Neuronal stem cell (in vitro differentiated cells): ENCODE measurements around the gene DBI.

ENCODE experiments used
- DNase-seq: peaks from one replicate; pipeline ENCODE4 v3.0.0-alpha.2; 2013; ENCODE audit warnings: low spot score
- H2AFZ ChIP-seq: one replicate; pipeline ENCODE4 v1.6.1; 2013; ENCODE audit warnings: mild to moderate bottlenecking, low read length, inconsistent platforms
- H2AK5ac ChIP-seq: 2 replicates; pipeline ENCODE4 v1.6.1; 2013; ENCODE audit warnings: low read depth, mild to moderate bottlenecking, inconsistent platforms, low read length, moderate library complexity, mixed read lengths
- H2BK120ac ChIP-seq: 2 replicates; pipeline ENCODE4 v1.6.1; 2013; ENCODE audit warnings: low read depth, mild to moderate bottlenecking, inconsistent platforms, low read length, moderate library complexity, mixed read lengths
- H2BK12ac ChIP-seq: one replicate; pipeline ENCODE4 v1.6.1; 2013; ENCODE audit warnings: low read length, inconsistent platforms
- H2BK15ac ChIP-seq: 2 replicates; pipeline ENCODE4 v1.6.1; 2013; ENCODE audit warnings: mild to moderate bottlenecking, low read length, inconsistent platforms, mixed read lengths
- H2BK5ac ChIP-seq: one replicate; pipeline ENCODE4 v1.6.1; 2013; ENCODE audit warnings: inconsistent platforms, mild to moderate bottlenecking, low read length, moderate library complexity
- H3K14ac ChIP-seq: one replicate; pipeline ENCODE4 v1.6.1; 2013; ENCODE audit warnings: low read length, inconsistent platforms
- H3K18ac ChIP-seq: 2 replicates; pipeline ENCODE4 v1.6.1; 2013; ENCODE audit warnings: low read length, inconsistent platforms
- H3K23ac ChIP-seq: 2 replicates; pipeline ENCODE4 v1.6.1; 2013; ENCODE audit warnings: low read depth, mild to moderate bottlenecking, mixed read lengths, low read length, inconsistent platforms; ENCODE audit not compliant: poor library complexity
- H3K27ac ChIP-seq: replicated peaks from 3 replicates; pipeline ENCODE4 v1.5.1; 2013; ENCODE audit warnings: low read length, inconsistent platforms
- H3K27me3 ChIP-seq, 3 experiments: 2 replicates each; pipeline ENCODE4 v1.6.1; 2013; ENCODE audit warnings: low read length in 3 of 3, mild to moderate bottlenecking in 2 of 3, inconsistent platforms in 1 of 3, low read depth in 1 of 3, mixed read lengths in 1 of 3, moderate library complexity in 1 of 3; ENCODE audit not compliant: control insufficient read depth in 3 of 3, insufficient read depth in 3 of 3
- H3K36me3 ChIP-seq, 2 donors: replicated peaks in 1 of 2; 2 replicates each; pipeline ENCODE4 v1.6.1; 2013; ENCODE audit warnings: low read length in 2 of 2; ENCODE audit not compliant: control insufficient read depth in 2 of 2, insufficient read depth in 2 of 2
- H3K4ac ChIP-seq: 2 replicates; pipeline ENCODE4 v1.6.1; 2013; ENCODE audit warnings: inconsistent platforms, mild to moderate bottlenecking, low read length, moderate library complexity
- H3K4me1 ChIP-seq, 2 donors: 1 replicate in 1 of 2; 2 replicates in 1 of 2; pipeline ENCODE4 v1.6.1; 2013; ENCODE audit warnings: low read length in 2 of 2, low read depth in 1 of 2; ENCODE audit not compliant: control insufficient read depth in 2 of 2, insufficient read depth in 1 of 2
- H3K4me2 ChIP-seq: one replicate; pipeline ENCODE4 v1.6.1; 2013; ENCODE audit warnings: mild to moderate bottlenecking, low read length, inconsistent platforms; ENCODE audit not compliant: insufficient read depth, poor library complexity, severe bottlenecking
- H3K4me3 ChIP-seq, 2 donors: 2 replicates each; pipeline ENCODE4 v1.5.1; 2013; ENCODE audit warnings: low read length in 2 of 2, mild to moderate bottlenecking in 2 of 2, inconsistent platforms in 1 of 2, moderate library complexity in 1 of 2
- H3K79me1 ChIP-seq: one replicate; pipeline ENCODE4 v1.6.1; 2013; ENCODE audit warnings: low read depth, mild to moderate bottlenecking, inconsistent platforms, low read length, moderate library complexity
- H3K9ac ChIP-seq: one replicate; pipeline ENCODE4 v1.6.1; 2013; ENCODE audit warnings: mild to moderate bottlenecking, low read depth, low read length, inconsistent platforms; ENCODE audit not compliant: poor library complexity
- H3K9me3 ChIP-seq, 2 donors: replicated peaks in 1 of 2; 2 replicates each; pipeline versions ENCODE3 to v1.6.1; 2013; ENCODE audit warnings: low read length in 2 of 2, mild to moderate bottlenecking in 2 of 2, inconsistent platforms in 1 of 2, low read depth in 1 of 2, mixed read lengths in 1 of 2, moderate library complexity in 1 of 2; ENCODE audit not compliant: control insufficient read depth in 2 of 2, insufficient read depth in 1 of 2
- H4K8ac ChIP-seq: one replicate; pipeline ENCODE4 v1.6.1; 2013; ENCODE audit warnings: low read depth, mild to moderate bottlenecking, inconsistent platforms, low read length, moderate library complexity
- H4K91ac ChIP-seq: one replicate; pipeline ENCODE4 v1.6.1; 2013; ENCODE audit warnings: low read length, low read depth, mild to moderate bottlenecking, inconsistent platforms; ENCODE audit not compliant: poor library complexity
- WGBS, 2 donors: extraction: QIAGEN DNeasy Blood & Tissue Kit; methylation state at CpG; one replicate each; pipeline ENCODE4 v1.1.7; 2013; ENCODE audit warnings: missing lambda C conversion rate in 2 of 2, mixed read lengths in 1 of 2; ENCODE audit not compliant: insufficient read length in 2 of 2, insufficient replicate concordance in 1 of 2; ENCODE audit errors: extremely low coverage in 2 of 2; 5-methylcytosine and 5-hydroxymethylcytosine counted together

Gene DBI

GRCh38 chr2:119385466-119385865 lies 18.7 kb downstream of the DBI start:
- Histone ChIP-seq H3K4ac (no peak overlapping the region), H2AFZ (no peak overlapping the region), H3K4me2 (no peak overlapping the region), H3K18ac (no peak overlapping the region), H3K4me1 (no peaks in the 10 kb centered on the region), H2BK12ac (no peak overlapping the region), H2BK120ac (no peak overlapping the region), H2BK15ac (no peak overlapping the region), H3K27ac (no peak overlapping the region), H3K9ac (no peak overlapping the region), H4K91ac (no peak overlapping the region), H3K23ac (no peak overlapping the region), H3K9me3 (no peaks in the 10 kb centered on the region), H2AK5ac (no peak overlapping the region), H3K36me3 (no peaks in the 10 kb centered on the region), H3K4me3 (no peak overlapping the region), H2BK5ac (no peak overlapping the region), H3K27me3 (peaks cover 0 to 9% (median 0%) of the 10 kb centered on the region in 3 experiments), H4K8ac (no peak overlapping the region), H3K79me1 (no peaks in the 10 kb centered on the region), H3K14ac (no peak overlapping the region)
- no CpG with 5 or more reads among the region's 3 CpGs for WGBS, 2 donors
- no peak for DNase-seq

GRCh38 chr2:119387381-119388129 lies 20.8 kb downstream of the DBI start:
- Histone ChIP-seq H3K4me1 (no peaks in the 10 kb centered on the region), H3K4me2 (no peak overlapping the region), H3K14ac (no peak overlapping the region), H3K4ac (no peak overlapping the region), H2AFZ (peak overlapping the region; percentile 63), H3K18ac (no peak overlapping the region), H3K9ac (no peak overlapping the region), H3K79me1 (no peaks in the 10 kb centered on the region), H3K23ac (no peak overlapping the region), H3K27me3 (peaks cover 0 to 9% (median 0%) of the 10 kb centered on the region in 3 experiments), H4K91ac (no peak overlapping the region), H2BK12ac (no peak overlapping the region), H3K36me3 (no peaks in the 10 kb centered on the region), H3K9me3 (no peaks in the 10 kb centered on the region), H2BK15ac (no peak overlapping the region), H2BK120ac (no peak overlapping the region), H2AK5ac (no peak overlapping the region), H3K4me3 (no peak overlapping the region), H2BK5ac (no peak overlapping the region), H4K8ac (no peak overlapping the region), H3K27ac (no peak overlapping the region)
- DNase-seq, result no peak
- no CpG with 5 or more reads among the region's 9 CpGs for WGBS, 2 donors

GRCh38 chr2:119389615-119390306 lies 23.0 kb downstream of the DBI start:
- Histone ChIP-seq H4K8ac (peak overlapping the region; percentile 17), H4K91ac (no peak overlapping the region), H3K27ac (no peak overlapping the region), H3K4ac (no peak overlapping the region), H2BK5ac (no peak overlapping the region), H3K9me3 (no peaks in the 10 kb centered on the region), H3K23ac (no peak overlapping the region), H2AK5ac (no peak overlapping the region), H3K4me1 (no peaks in the 10 kb centered on the region), H3K27me3 (no peaks in the 10 kb centered on the region), H3K18ac (no peak overlapping the region), H3K14ac (no peak overlapping the region), H2BK120ac (no peak overlapping the region), H3K36me3 (no peaks in the 10 kb centered on the region), H3K9ac (no peak overlapping the region), H3K4me2 (no peak overlapping the region), H2BK15ac (no peak overlapping the region), H2BK12ac (no peak overlapping the region), H2AFZ (no peak overlapping the region), H3K4me3 (no peak overlapping the region), H3K79me1 (no peaks in the 10 kb centered on the region)
- WGBS, 2 donors, result no CpG with 5 or more reads among the region's 5 CpGs
- DNase-seq, result no peak

GRCh38 chr2:119393971-119394748 lies 27.4 kb downstream of the DBI start:
- no peak overlapping the region for H4K8ac ChIP-seq
- no peak overlapping the region for H2BK15ac ChIP-seq
- WGBS, 2 donors, result no CpG with 5 or more reads among the region's 3 CpGs
- H2BK5ac ChIP-seq, result no peak overlapping the region
- no peak overlapping the region for H3K23ac ChIP-seq
- H3K36me3 ChIP-seq, result no peaks in the 10 kb centered on the region
- no peak overlapping the region for H3K4me2 ChIP-seq
- no peaks in the 10 kb centered on the region for H3K9me3 ChIP-seq
- no peak overlapping the region for H3K27ac ChIP-seq
- no peak overlapping the region for H2AFZ ChIP-seq
- H3K27me3 ChIP-seq, result peaks cover 0 to 4% (median 0%) of the 10 kb centered on the region in 3 experiments
- no peak overlapping the region for H2BK12ac ChIP-seq
- no peak overlapping the region for H3K14ac ChIP-seq
- no peak overlapping the region for H3K9ac ChIP-seq
- H3K4me3 ChIP-seq, result no peak overlapping the region
- H3K18ac ChIP-seq, result no peak overlapping the region
- H3K4me1 ChIP-seq, result peaks cover 0 to 2% of the 10 kb centered on the region in 2 donors
- H2BK120ac ChIP-seq, result no peak overlapping the region
- peaks cover 2% of the 10 kb centered on the region for H3K79me1 ChIP-seq
- DNase-seq, result no peak
- H4K91ac ChIP-seq, result no peak overlapping the region
- no peak overlapping the region for H3K4ac ChIP-seq
- no peak overlapping the region for H2AK5ac ChIP-seq
